HepG2 (cell line): ENCODE data around the gene SH3D19. TPM values are rescaled to one million over a fixed set of nuclear protein-coding genes. Genes with fewer than 3 reads are reported as not detected.

Experiments
- ATF1 ChIP-seq: IDR thresholded peaks from 2 replicates; pipeline ENCODE4 v1.6.1; 2016; ENCODE audit warnings: mild to moderate bottlenecking, control low read depth
- CREM ChIP-seq, 2 experiments: sonication (generic) in 1 of 2; formaldehyde crosslinking in 1 of 2; IDR thresholded peaks; 2 replicates each; pipeline versions ENCODE4 v1.4.0 to v1.6.1; 2016 to 2020; ENCODE audit warnings: antibody characterized with exemption in 1 of 2, mild to moderate bottlenecking in 1 of 2, missing genetic modification reagents in 1 of 2
- ELF3 ChIP-seq: IDR thresholded peaks from 2 replicates; pipeline ENCODE4 v1.6.1; 2016; ENCODE audit warnings: missing genetic modification reagents, missing compliant biosample characterization
- EP300 ChIP-seq, 3 experiments: sonication (generic) in 1 of 3; formaldehyde crosslinking in 1 of 3; IDR thresholded peaks; 2 replicates each; pipeline versions ENCODE4 v1.5.1 to v1.6.1; 2011 to 2020; ENCODE audit warnings: low read depth in 2 of 3, low read length in 2 of 3, borderline replicate concordance in 1 of 3, improper control_type of control experiment in 1 of 3, mild to moderate bottlenecking in 1 of 3, missing genetic modification reagents in 1 of 3, moderate library complexity in 1 of 3
- GABPB1 ChIP-seq: IDR thresholded peaks from 2 replicates; pipeline ENCODE4 v1.6.1; 2016; ENCODE audit warnings: mild to moderate bottlenecking, missing genetic modification reagents, moderate library complexity, missing compliant biosample characterization
- GTF2F1 ChIP-seq: fragments of 150-350 bp; IDR thresholded peaks from 2 replicates; pipeline ENCODE4 v1.6.1; 2014; ENCODE audit warnings: low read length
- HNRNPL ChIP-seq: fragments of 200-400 bp; formaldehyde crosslinking; IDR thresholded peaks from 2 replicates; pipeline ENCODE4 v1.6.1; 2017; ENCODE audit warnings: mild to moderate bottlenecking, low read depth, low read length
- HOXA5 ChIP-seq: sonication (generic); formaldehyde crosslinking; IDR thresholded peaks from 2 replicates; pipeline ENCODE4 v1.4.0; 2020; ENCODE audit warnings: missing genetic modification reagents
- PATZ1 ChIP-seq: sonication (generic); formaldehyde crosslinking; IDR thresholded peaks from 2 replicates; pipeline ENCODE4 v1.4.0; 2020; ENCODE audit warnings: missing genetic modification reagents
- RBM22 ChIP-seq: fragments of 200-400 bp; formaldehyde crosslinking; optimal IDR thresholded peaks from 2 replicates; pipeline ENCODE3; 2017; ENCODE audit warnings: mild to moderate bottlenecking, low read length, moderate library complexity
- SOX5 ChIP-seq: IDR thresholded peaks from 2 replicates; pipeline ENCODE4 v1.6.1; 2016; ENCODE audit warnings: borderline replicate concordance
- SRSF9 ChIP-seq: fragments of 200-400 bp; formaldehyde crosslinking; IDR thresholded peaks from 2 replicates; pipeline ENCODE4 v1.6.1; 2018; ENCODE audit warnings: borderline replicate concordance, mild to moderate bottlenecking, low read depth, low read length; ENCODE audit not compliant: insufficient read depth, poor library complexity, severe bottlenecking
- STAT6 ChIP-seq: sonication (generic); formaldehyde crosslinking; IDR thresholded peaks from 2 replicates; pipeline ENCODE4 v1.4.0; 2020; ENCODE audit warnings: missing genetic modification reagents, mild to moderate bottlenecking, borderline replicate concordance
- TCF7 ChIP-seq: sonication (generic); IDR thresholded peaks from 2 replicates; pipeline ENCODE4 v1.6.1; 2016; ENCODE audit warnings: antibody characterized with exemption, low read depth
- TFAP4 ChIP-seq: sonication (generic); IDR thresholded peaks from 2 replicates; pipeline ENCODE4 v1.6.1; 2016; ENCODE audit warnings: low read depth, borderline replicate concordance
- ZFAT ChIP-seq: sonication (generic); formaldehyde crosslinking; conservative IDR thresholded peaks from 2 replicates; pipeline ENCODE4 v1.8.1; 2023; ENCODE audit warnings: missing genetic modification reagents, inconsistent platforms
- ZMYM2 ChIP-seq: sonication (generic); formaldehyde crosslinking; IDR thresholded peaks from 2 replicates; pipeline ENCODE4 v1.8.0; 2022; ENCODE audit warnings: mild to moderate bottlenecking, missing genetic modification reagents
- ZMYM3 ChIP-seq: sonication (generic); formaldehyde crosslinking; IDR thresholded peaks from 2 replicates; pipeline ENCODE4 v1.5.1; 2020; ENCODE audit warnings: mild to moderate bottlenecking, missing genetic modification reagents
- ZNF33A ChIP-seq: sonication (generic); formaldehyde crosslinking; IDR thresholded peaks from 2 replicates; pipeline ENCODE4 v1.5.1; 2020; ENCODE audit warnings: missing genetic modification reagents, mild to moderate bottlenecking, moderate library complexity, borderline replicate concordance
- ZNF567 ChIP-seq: sonication (generic); formaldehyde crosslinking; IDR thresholded peaks from 2 replicates; pipeline ENCODE4 v1.8.1; 2023; ENCODE audit warnings: mild to moderate bottlenecking, missing genetic modification reagents, borderline replicate concordance
- ZNF644 ChIP-seq: IDR thresholded peaks from 2 replicates; pipeline ENCODE4 v1.6.1; 2016; ENCODE audit warnings: low read depth
- ZNF652 ChIP-seq: IDR thresholded peaks from 2 replicates; pipeline ENCODE4 v1.6.1; 2016; ENCODE audit warnings: low read depth, borderline replicate concordance
- ZNF772 ChIP-seq: sonication (generic); formaldehyde crosslinking; IDR thresholded peaks from 2 replicates; pipeline ENCODE4 v1.5.0; 2020; ENCODE audit warnings: mild to moderate bottlenecking, missing genetic modification reagents
- ZNF788 ChIP-seq: sonication (generic); formaldehyde crosslinking; IDR thresholded peaks from 2 replicates; pipeline ENCODE4 v1.5.0; 2020; ENCODE audit warnings: mild to moderate bottlenecking, missing genetic modification reagents, borderline replicate concordance
- polyA plus RNA-seq, 8 experiments: library from polyadenylated mRNA; depleted of rRNA in 3 of 8; stranded (reverse) in 7 of 8; unstranded in 1 of 8; fragments of >200 nt; fragmentation: Illumina TruSeq in 4 of 8; extraction: Trizol in 4 of 8; gene quantifications; 2 replicates each; pipeline versions ENCODE4 v1.2.1 to v1.2.3, GENCODE V29; 2011 to 2016; ENCODE audit warnings: low read depth in 4 of 8, missing spikeins in 1 of 8, mixed read lengths in 1 of 8; ENCODE audit not compliant: insufficient read depth in 1 of 8
- total RNA-seq, 5 experiments: library from RNA; depleted of rRNA; stranded (reverse); fragments of >200 nt; fragmentation: Illumina TruSeq; extraction: Trizol; gene quantifications; 2 replicates each; pipeline ENCODE4 v1.2.3, GENCODE V29; 2016; ENCODE audit warnings: low read depth in 1 of 5

The SH3D19 gene
- total and polyA plus RNA-seq, 2 of the 13 experiments (the other 11 are each of a cell fraction or from before 2014, with no cell fraction given) = 31.2 to 38.0 TPM

GRCh38 chr4:151251603-151252304, 73.7 kb downstream of the SH3D19 start (continued):
- TF ChIP-seq STAT6 (CRISPR knock-in tag) (0 out of 2 replicates have a peak, but pooled peaks have one; percentile 78), RBM22 (peak; percentile 56), ZNF772 (CRISPR knock-in tag) (peak; percentile 73; the same call in 1 of the 2 replicates), EP300 (IDR thresholded peaks at IDR 0.05; ENCODE audit: low read depth in 2 of 2, low read length in 2 of 2) (peak; percentile 56 to 89; a peak in 2 of 4 replicates), EP300 (CRISPR knock-in tag; IDR thresholded peaks at IDR 0.05; ENCODE audit: borderline replicate concordance) (peak; percentile 72), ZMYM3 (CRISPR knock-in tag) (peak; percentile 55; the same call in 1 of the 2 replicates), TCF7 (peak; percentile 56), ZNF644 (CRISPR knock-in tag) (peak; percentile 81; the same call in 1 of the 2 replicates), GABPB1 (CRISPR knock-in tag) (peak; percentile 18; the same call in 1 of the 2 replicates), HNRNPL (no peak), ELF3 (peak; percentile 94), SOX5 (CRISPR knock-in tag) (peak; percentile 94), GTF2F1 (no peak), HOXA5 (CRISPR knock-in tag) (peak; percentile 56; the same call in 1 of the 2 replicates), ATF1 (CRISPR knock-in tag) (no peak), ZNF33A (no peak), ZFAT (CRISPR knock-in tag) (no peak), ZNF652 (CRISPR knock-in tag) (peak; percentile 14; the same call in 1 of the 2 replicates), ZNF567 (CRISPR knock-in tag) (0 out of 2 replicates have a peak, but pooled peaks have one; percentile 63), SRSF9 (no peak), ZNF788 (CRISPR knock-in tag) (peak; percentile 46; the same call in 1 of the 2 replicates), PATZ1 (CRISPR knock-in tag) (0 out of 2 replicates have a peak, but pooled peaks have one; percentile 33), ZMYM2 (no peak), CREM (IDR thresholded peaks at IDR 0.05) (peak; percentile 61; the same call in 1 of the 2 replicates), CREM (CRISPR knock-in tag; IDR thresholded peaks at IDR 0.05) (no peak), TFAP4 (peak; percentile 75; the same call in 1 of the 2 replicates)
